Natural killer cell treated with Interleukin-12 subunit alpha and Interleukin-12 subunit beta and Interleukin-15 and Interleukin-18, amount 100 ng/mL, for 72 hours (primary cell): ENCODE results near the gene PSME3. TPM values are rescaled to one million over a fixed set of nuclear protein-coding genes. Genes with fewer than 3 reads are reported as not detected.
A peak's percentile ranks its signal among the peaks of the same experiment; 100 is the strongest.
"Not testable (repeated sequence)": the region's sequence is repeated elsewhere in the genome, so short reads cannot be mapped to it uniquely, and the experiment has no call there.

Source experiments
- ATAC-seq, 2 donors: fragments of 150-1000 bp; cut with Tn5 transposase in 1 of 2; sonication (Bioruptor Pico), chemical (Tn5 transposase) in 1 of 2; 2 replicates each; pipeline ENCODE4 v1.10.0; 2021
- DNase-seq: peaks from one replicate; pipeline ENCODE4 v3.0.0; 2022; ENCODE audit warnings: low spot score
- H3K27ac Mint-ChIP-seq, 2 donors: 1 replicate in 1 of 2; 2 replicates in 1 of 2; pipeline ENCODE4 v1.8.0; 2022; ENCODE audit warnings: mixed read lengths in 2 of 2, mild to moderate bottlenecking in 1 of 2, moderate library complexity in 1 of 2
- H3K27me3 Mint-ChIP-seq, 2 donors: 1 replicate in 1 of 2; 2 replicates in 1 of 2; pipeline ENCODE4 v1.8.0; 2022; ENCODE audit warnings: mixed read lengths in 2 of 2
- H3K36me3 Mint-ChIP-seq: one replicate; pipeline ENCODE4 v1.8.0; 2022; ENCODE audit warnings: mixed read lengths
- H3K4me1 Mint-ChIP-seq, 2 donors: 1 replicate in 1 of 2; 2 replicates in 1 of 2; pipeline ENCODE4 v1.8.0; 2022; ENCODE audit warnings: low read depth in 2 of 2, mixed read lengths in 2 of 2, mild to moderate bottlenecking in 1 of 2
- H3K4me3 Mint-ChIP-seq: one replicate; pipeline ENCODE4 v1.8.0; 2022; ENCODE audit warnings: mixed read lengths
- H3K9me3 Mint-ChIP-seq: 2 replicates; pipeline ENCODE4 v1.8.0; 2022; ENCODE audit warnings: mixed read lengths
- total RNA-seq, 2 donors: library from RNA; stranded (reverse); gene quantifications; one replicate each; pipeline ENCODE4 v1.2.3, GENCODE V29; 2022

Gene PSME3
- total RNA-seq, 2 donors from 2014 or later: 152 to 251 TPM

- Mint-ChIP-seq H3K27ac (no peak overlapping the region), H3K27me3 (peaks cover 0 to 9% of the 10 kb centered on the region in 2 donors), H3K4me3 (no peak overlapping the region), H3K36me3 (no peaks in the 10 kb centered on the region), H3K9me3 (no peaks in the 10 kb centered on the region), H3K4me1 (peaks cover 14 to 22% of the 10 kb centered on the region in 2 donors)
- DNase-seq: no peak
- no peak for ATAC-seq
These were observed 16.4 kb downstream of the PSME3 start for GRCh38 chr17:42849451-42850181.

GRCh38 chr17:42850954-42851353, 17.8 kb downstream of the PSME3 start, which contains the start of gene AOC3:
TSS of gene AOC3 (plus strand) at chr17:42851199. CDS start at chr17:42851344, 145 bp downstream.
- Mint-ChIP-seq H3K9me3 (no peaks in the 10 kb centered on the region), H3K4me3 (no peak within 1 kb of the TSS), H3K36me3 (no peaks in the 10 kb centered on the region), H3K27ac (no peak within 1 kb of the TSS), H3K4me1 (peaks cover 6 to 13% of the 10 kb centered on the region in 2 donors), H3K27me3 (peaks cover 0 to 9% of the 10 kb centered on the region in 2 donors)
- no peak for DNase-seq
- ATAC-seq: no peak

GRCh38 chr17:42851371-42852240, 18.4 kb downstream of the PSME3 start:
- DNase-seq: not testable (repeated sequence)

GRCh38 chr17:42852351-42852750, 19.2 kb downstream of the PSME3 start:
- H3K27ac Mint-ChIP-seq: no peak overlapping the region
- no peak for DNase-seq
- H3K27me3 Mint-ChIP-seq: peaks cover 0 to 9% of the 10 kb centered on the region in 2 donors
- no peaks in the 10 kb centered on the region for H3K9me3 Mint-ChIP-seq
- no peaks in the 10 kb centered on the region for H3K36me3 Mint-ChIP-seq
- no peaks in the 10 kb centered on the region for H3K4me1 Mint-ChIP-seq
- no peak overlapping the region for H3K4me3 Mint-ChIP-seq
- ATAC-seq: no peak

More at GRCh38 chr17:42851371-42852240, 18.4 kb downstream of the PSME3 start:
- not testable (repeated sequence) for H3K27me3 Mint-ChIP-seq, H3K36me3 Mint-ChIP-seq, H3K4me1 Mint-ChIP-seq, H3K9me3 Mint-ChIP-seq, ATAC-seq, H3K27ac Mint-ChIP-seq, H3K4me3 Mint-ChIP-seq

GRCh38 chr17:42853004-42853403, 19.8 kb downstream of the PSME3 start:
- DNase-seq (no peak), ATAC-seq (no peak)
- H3K9me3 Mint-ChIP-seq: no peaks in the 10 kb centered on the region
- no peaks in the 10 kb centered on the region for H3K4me1 Mint-ChIP-seq
- no peak overlapping the region for H3K4me3 Mint-ChIP-seq
- no peak overlapping the region for H3K27ac Mint-ChIP-seq
- peaks cover 0 to 9% of the 10 kb centered on the region in 2 donors for H3K27me3 Mint-ChIP-seq
- H3K36me3 Mint-ChIP-seq: no peaks in the 10 kb centered on the region

GRCh38 chr17:42853597-42853967, 20.4 kb downstream of the PSME3 start:
- no peak for DNase-seq
- no peak overlapping the region for H3K4me3 Mint-ChIP-seq

GRCh38 chr17:42853968-42854790, 21.0 kb downstream of the PSME3 start:
- Mint-ChIP-seq H3K4me1 (no peaks in the 10 kb centered on the region), H3K4me3 (no peak overlapping the region), H3K27ac (no peak overlapping the region), H3K9me3 (no peaks in the 10 kb centered on the region), H3K36me3 (no peaks in the 10 kb centered on the region), H3K27me3 (peaks cover 0 to 9% of the 10 kb centered on the region in 2 donors)
- DNase-seq (no peak), ATAC-seq (no peak)

More at GRCh38 chr17:42853597-42853967, 20.4 kb downstream of the PSME3 start:
- Mint-ChIP-seq H3K27ac (no peak overlapping the region), H3K9me3 (no peaks in the 10 kb centered on the region), H3K27me3 (peaks cover 0 to 9% of the 10 kb centered on the region in 2 donors), H3K36me3 (no peaks in the 10 kb centered on the region), H3K4me1 (no peaks in the 10 kb centered on the region)
- no peak for ATAC-seq

GRCh38 chr17:42855048-42855596, 21.9 kb downstream of the PSME3 start:
- Mint-ChIP-seq H3K9me3 (no peaks in the 10 kb centered on the region), H3K27me3 (peaks cover 0 to 8% of the 10 kb centered on the region in 2 donors), H3K36me3 (no peaks in the 10 kb centered on the region), H3K27ac (no peak overlapping the region), H3K4me3 (no peak overlapping the region), H3K4me1 (no peaks in the 10 kb centered on the region)
- DNase-seq: no peak
- ATAC-seq: no peak

- H3K27me3 Mint-ChIP-seq, ATAC-seq, H3K36me3 Mint-ChIP-seq, H3K4me1 Mint-ChIP-seq, H3K4me3 Mint-ChIP-seq, H3K9me3 Mint-ChIP-seq, DNase-seq, H3K27ac Mint-ChIP-seq: not testable (repeated sequence)
These were observed 22.9 kb downstream of the PSME3 start for GRCh38 chr17:42856093-42856492.

- ATAC-seq: peak in 1 of 2 donors; percentile 32
- H3K27me3 Mint-ChIP-seq, H3K4me3 Mint-ChIP-seq, H3K27ac Mint-ChIP-seq, H3K9me3 Mint-ChIP-seq, H3K36me3 Mint-ChIP-seq, DNase-seq, H3K4me1 Mint-ChIP-seq: not testable (repeated sequence)
These were observed 23.3 kb downstream of the PSME3 start for GRCh38 chr17:42856516-42856915.

- DNase-seq (no peak), ATAC-seq (no peak)
- H3K4me1 Mint-ChIP-seq: no peaks in the 10 kb centered on the region
- H3K27ac Mint-ChIP-seq: peak overlapping the region in 1 of 2 donors; percentile 45
- no peaks in the 10 kb centered on the region for H3K9me3 Mint-ChIP-seq
- peaks cover 0 to 5% of the 10 kb centered on the region in 2 donors for H3K27me3 Mint-ChIP-seq
- no peaks in the 10 kb centered on the region for H3K36me3 Mint-ChIP-seq
- H3K4me3 Mint-ChIP-seq: no peak overlapping the region
These were observed 24.2 kb downstream of the PSME3 start for GRCh38 chr17:42857389-42857788.

- ATAC-seq: no peak
- H3K4me3 Mint-ChIP-seq: no peak overlapping the region
These were observed 32.5 kb downstream of the PSME3 start for GRCh38 chr17:42865638-42866094.

GRCh38 chr17:42866216-42866615, 33.0 kb downstream of the PSME3 start:
- no peaks in the 10 kb centered on the region for H3K9me3 Mint-ChIP-seq
- no peaks in the 10 kb centered on the region for H3K4me1 Mint-ChIP-seq
- H3K4me3 Mint-ChIP-seq: no peak overlapping the region
- no peak for ATAC-seq
- H3K27me3 Mint-ChIP-seq: peaks cover 17 to 37% of the 10 kb centered on the region in 2 donors
- H3K27ac Mint-ChIP-seq: no peak overlapping the region
- H3K36me3 Mint-ChIP-seq: no peaks in the 10 kb centered on the region
- DNase-seq: no peak

More at GRCh38 chr17:42865638-42866094, 32.5 kb downstream of the PSME3 start:
- no peaks in the 10 kb centered on the region for H3K4me1 Mint-ChIP-seq
- peaks cover 17 to 36% of the 10 kb centered on the region in 2 donors for H3K27me3 Mint-ChIP-seq
- peak; percentile 35 for DNase-seq
- H3K27ac Mint-ChIP-seq: no peak overlapping the region
- H3K9me3 Mint-ChIP-seq: no peaks in the 10 kb centered on the region
- no peaks in the 10 kb centered on the region for H3K36me3 Mint-ChIP-seq
